NCI-H69 (cell line): ENCODE measurements around the gene RAB1A.

ENCODE experiments used
- DNase-seq: peaks from one replicate; lab custom pipeline; 2025; lab: John Stamatoyannopoulos, UW

Gene RAB1A

DNA sequence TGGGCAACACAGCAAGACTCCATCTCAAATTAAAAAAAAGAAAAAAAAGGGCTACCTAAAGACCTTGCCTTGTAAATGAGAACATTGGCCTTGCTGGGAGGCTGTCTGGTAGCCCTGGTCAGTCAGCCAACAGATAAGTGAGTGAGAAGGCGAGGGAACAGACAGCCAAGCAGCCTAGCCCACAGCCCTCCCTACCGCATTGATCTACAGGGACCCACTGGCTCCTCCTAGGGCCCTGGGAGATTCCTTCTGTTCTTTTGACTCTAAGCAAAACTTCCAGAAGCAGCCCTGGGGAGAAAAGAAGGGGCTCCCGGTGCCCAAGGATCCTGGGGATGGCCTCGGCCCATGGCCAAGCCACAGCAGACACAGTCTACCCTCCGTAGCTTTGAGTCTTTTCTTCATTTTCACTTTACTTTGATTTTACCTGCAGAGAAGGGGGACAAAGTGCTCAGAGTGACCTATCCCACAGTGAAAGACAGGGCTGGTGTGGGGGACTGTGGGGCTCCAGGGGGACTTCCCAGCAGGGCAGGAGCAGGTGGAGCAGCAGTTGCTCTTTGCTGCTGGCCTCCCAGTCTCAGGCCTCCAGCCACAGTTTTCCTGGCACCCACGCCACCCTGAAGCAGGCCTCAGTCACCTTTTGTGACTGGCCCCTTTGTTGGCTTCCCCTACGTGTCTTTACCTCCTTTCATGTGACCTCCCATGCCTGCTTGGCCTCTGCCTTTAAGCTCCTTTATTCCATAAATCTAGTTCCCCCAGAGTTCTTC, 68.6 kb downstream of the RAB1A start:
- no peak for DNase-seq

DNA sequence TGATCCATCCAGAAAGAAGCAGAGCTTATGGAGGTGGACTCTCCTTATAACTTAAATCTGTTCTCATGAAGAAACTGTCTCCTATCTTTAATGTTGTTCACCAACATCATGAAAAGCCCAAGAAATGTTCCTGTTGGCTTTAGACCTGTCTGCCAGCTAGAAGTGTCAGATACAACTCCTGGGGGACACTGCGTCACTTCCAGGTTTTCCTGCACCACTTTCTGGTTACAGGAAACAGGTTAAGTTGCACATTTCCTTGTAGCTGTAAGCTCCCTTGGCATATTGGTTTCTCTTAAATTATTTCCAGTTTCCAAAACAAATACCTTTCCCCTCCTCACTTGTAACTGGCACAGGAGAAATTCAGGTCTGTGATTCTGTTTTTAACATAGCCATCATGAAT, 70.8 kb downstream of the RAB1A start:
- no peak for DNase-seq

DNA sequence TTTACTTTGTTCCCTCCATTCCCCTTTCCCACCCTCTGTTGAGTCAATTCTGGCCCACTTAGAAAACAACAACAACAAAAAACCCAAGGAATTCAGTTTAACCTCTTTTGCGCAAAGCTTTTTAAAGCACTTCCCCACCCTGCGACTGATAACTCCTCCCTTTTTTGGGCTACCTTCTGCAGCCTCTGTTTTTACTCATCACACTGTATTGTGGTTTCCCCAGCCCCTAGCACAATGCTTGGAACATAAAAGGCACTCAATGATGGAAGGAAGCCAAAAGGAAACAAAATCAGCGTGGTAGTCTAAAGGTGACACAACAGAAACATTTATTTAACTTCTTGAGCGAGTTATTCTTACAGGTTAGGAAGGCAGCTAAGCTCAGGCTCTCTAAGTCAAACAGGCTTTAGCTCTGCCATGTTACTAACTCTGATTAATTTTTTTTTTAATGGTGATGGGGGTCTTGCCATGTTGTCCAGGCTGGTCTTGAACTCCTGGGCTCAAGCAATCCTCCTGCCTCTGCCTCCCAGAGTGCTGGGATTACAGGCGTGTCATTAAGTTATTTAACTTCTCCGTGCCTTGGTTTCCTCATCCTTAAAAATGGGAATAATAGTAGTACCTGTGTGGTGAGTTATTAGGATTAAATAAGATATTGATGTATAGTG, 72.4 kb downstream of the RAB1A start:
- peak; percentile 48 for DNase-seq

DNA sequence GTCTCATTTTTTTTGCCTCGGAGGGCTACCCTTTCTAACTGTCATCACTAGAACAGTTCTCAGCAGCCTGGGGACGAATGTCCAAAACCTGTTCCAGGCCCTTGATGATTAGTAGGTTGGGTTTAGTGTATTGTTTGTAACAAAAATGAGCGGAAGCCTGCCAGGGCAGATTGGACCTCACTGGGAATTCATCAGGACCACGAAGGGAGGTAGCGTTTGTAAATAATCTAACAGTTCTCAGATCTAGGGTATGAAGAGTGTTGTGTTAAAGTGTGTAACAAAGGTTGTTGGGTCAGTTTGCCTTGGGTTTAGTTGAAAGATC, 72.9 kb downstream of the RAB1A start:
- DNase-seq: no peak

DNA sequence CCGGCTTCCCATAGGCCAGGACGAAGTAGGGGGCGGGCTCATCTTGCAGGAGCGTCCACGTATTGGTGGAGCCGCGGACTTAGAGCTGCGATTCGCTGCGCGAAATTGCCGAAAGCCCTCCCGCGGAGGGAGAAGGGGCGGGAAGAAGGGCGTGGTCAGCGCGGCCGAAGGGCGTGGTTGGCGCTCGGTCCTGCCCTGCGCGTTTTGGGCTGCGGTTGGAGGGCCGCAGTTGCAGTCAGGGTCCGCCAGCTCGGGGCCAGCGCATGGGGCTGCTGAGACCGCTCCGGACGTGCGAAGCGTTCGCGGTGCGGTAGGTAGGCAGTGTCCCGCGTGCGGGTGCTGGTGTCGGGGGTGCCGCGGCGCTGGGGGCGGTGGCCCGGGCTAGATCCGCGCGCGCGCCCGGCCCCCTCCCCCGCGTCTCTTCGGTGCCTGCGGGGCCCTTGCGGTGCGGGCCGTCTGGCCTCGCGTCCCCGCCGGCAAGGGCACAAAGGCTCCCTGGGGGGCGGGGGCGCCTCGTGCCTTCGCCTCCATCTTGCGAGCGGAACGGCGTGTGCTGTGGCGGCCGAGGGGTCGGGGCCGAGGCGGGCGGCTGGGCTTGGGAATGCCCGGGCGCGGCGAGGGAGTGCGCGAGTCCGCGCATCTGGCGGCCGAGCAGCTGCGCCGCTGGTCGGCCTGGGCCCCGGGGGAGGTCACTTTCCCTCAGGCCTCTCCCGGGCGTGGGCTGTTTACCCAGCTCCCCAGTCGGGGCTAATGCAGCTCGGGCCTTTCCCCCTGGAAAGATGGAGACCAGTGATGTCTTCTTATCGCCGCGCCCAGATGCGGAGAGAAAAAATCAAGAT, 73.5 kb downstream of the RAB1A start, which contains the start of gene CEP68:
Gene CEP68, plus strand, starts transcription at position 202 of the 839 bp plus-strand sequence. CDS start 13,029 bp downstream, outside the sequence.
- DNase-seq: peak; percentile 96

DNA sequence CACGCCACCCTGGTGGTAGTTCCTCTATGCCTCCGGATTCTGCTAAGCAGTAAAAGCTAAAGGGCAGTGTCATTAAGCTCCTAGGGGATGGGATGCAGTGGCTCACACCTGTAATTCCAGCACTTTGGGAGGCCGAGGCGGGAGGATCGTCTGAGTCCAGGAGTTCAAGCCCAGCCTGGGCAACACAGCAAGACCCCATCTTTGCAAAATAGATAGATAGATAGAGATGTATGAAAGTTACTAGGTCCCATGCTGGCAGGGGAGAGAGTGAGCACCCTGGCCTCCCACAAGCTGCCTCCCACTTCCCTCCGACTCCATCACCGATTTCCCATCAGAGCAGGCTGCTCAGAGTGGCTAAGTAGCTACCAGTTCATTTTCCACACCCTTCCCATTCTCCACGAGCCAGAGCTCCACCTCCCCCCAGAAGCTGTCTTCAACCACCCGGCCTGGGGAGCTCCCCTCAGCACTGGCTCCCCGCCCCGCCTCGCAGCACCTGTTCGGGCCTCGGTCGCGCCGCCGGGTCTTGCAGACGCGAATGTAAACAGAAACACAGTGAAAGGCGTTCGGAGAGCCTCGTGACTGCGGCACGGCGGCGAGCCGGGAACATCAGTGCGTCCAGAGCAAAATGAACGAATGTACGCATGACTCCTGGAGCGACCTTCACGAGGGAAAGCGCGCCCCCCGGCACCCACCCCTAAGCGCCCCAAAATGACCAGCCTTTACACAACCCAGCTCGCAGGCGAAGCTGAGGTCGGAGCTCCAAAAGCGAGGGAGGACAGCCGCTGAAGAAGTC, 74.3 kb downstream of the RAB1A start:
- DNase-seq: peak; percentile 83

DNA sequence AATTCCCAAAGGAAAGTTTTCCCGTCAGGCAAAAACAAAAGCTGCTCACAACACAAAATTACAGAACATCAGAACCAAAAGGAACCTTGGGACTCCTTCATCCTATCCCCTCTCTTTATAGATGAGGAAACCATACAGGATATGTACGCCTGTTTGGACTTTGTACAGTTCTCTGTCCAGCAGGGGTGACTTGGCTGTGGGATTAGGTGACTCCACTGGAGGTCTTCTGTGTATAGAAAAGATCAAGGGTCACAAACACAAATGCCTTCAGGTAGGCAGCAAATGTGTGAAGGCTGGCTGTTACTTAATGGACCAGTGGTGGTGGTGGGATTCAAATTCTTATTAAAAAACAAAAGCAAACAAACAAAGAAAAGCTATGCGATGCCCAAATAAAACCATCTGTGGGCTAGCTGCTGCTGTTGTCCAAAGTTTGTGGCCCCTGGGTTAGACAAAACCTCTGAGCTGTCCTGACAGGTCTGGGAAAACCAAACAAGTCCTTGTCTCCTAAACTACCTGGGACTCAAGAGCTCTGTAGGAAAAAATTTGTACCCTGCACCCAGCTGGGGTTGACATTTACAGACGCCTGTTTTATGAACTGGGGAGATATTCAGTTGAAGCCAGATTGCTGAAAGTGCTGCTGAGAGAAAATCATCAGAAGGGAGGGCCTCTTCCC, 75.0 kb downstream of the RAB1A start:
- no peak for DNase-seq

DNA sequence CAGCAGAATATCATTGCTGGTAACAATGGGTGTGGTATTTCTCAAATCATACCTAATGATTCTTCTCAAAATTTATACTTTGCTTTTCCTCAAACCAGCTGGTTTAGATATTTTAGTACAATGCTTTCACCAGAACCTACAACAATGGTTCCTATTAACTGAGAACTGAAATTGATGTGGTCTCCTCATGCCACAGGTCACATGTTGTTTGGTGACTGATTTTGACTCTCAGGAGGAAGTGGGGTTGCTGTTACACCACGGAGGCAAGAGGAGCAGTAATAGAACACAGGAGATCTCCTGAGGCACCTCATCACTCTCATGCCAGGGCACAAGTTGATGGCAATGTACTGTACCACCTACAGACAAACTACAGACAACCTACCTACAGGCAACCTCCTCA, 76.7 kb downstream of the RAB1A start:
- no peak for DNase-seq

DNA sequence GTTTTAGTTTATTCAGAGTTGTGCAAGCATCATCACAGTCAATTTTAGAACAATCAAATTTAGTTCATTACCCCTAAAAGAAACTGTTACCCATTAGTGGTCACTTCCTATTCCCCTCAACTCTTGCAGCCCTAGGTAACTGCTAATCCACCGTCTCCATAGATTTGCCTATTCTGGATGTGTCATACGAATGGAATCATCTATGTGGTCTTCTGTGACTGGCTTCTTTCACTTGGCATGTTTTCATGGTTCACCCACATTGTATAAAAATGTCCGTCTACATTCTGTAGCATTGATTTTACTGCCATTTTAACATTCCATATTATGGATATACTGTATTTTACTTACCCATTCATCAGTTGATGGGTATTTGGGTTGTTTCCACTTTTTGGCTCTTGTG, 79.0 kb downstream of the RAB1A start:
- no peak for DNase-seq

DNA sequence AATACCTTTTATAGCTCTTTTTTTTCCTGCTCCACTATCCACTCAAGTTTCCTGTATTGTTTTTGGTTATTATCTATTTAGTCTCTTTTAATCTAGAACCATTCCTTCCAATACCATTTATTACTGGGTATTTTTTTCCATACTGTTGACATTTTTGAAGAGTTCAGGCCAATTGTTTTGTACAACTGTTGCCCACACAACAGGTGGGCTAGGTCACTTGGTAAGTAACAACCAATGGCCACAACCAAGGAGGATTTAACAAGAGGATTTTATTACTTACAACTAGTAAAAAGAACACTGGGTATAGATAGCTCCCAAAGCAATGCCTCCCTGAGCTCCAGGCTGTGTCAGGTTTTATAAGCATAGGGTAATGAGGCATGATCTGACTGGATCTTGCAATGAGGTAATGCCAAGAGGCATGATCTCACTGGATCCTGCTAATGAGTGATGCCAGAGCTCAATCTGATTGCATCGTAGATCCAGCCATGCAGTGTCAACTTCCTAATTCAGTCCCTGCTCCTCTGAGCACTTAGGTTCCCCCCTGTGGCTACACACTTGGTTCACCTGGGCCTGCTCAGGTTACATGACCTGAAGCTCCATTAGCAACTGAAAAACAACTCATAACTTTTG, 80.8 kb downstream of the RAB1A start:
- DNase-seq: peak; percentile 86

DNA sequence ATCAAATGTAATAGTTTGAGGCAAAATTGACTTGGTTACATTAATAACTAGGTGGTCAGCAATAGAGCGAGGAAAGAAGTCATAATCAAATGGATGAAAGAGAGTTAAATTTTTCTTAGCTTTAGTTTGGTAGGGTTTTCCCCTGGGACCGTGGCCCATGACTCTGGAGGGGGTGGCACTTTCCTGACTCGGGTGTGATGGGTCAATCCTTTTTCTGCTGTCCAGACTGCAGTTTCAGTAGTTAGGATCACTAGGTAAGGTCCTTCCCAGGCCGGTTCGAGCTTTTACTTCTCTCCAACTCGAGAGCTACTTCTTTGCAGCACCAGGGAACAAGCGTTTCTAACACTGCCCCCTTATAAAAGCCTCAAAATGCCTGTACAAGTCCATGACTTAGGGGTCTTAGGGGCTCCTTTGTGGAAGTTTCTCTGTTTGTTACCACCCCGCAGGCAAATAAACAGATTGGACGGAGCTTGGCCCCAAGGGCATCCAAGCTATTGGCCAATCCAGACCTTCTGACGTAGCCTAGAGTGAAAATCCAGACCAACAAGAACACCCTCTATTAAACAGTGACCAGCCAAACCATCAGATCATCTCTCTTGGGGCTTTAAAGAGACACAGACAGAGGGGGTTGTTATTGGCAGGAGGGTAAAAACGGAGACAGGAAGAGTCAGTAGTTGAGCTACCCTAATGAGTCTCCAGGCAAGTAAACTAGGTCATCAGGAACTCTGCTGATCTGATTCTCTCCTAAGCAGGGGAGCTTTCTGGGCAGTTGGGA, 83.1 kb downstream of the RAB1A start:
- no peak for DNase-seq

DNA sequence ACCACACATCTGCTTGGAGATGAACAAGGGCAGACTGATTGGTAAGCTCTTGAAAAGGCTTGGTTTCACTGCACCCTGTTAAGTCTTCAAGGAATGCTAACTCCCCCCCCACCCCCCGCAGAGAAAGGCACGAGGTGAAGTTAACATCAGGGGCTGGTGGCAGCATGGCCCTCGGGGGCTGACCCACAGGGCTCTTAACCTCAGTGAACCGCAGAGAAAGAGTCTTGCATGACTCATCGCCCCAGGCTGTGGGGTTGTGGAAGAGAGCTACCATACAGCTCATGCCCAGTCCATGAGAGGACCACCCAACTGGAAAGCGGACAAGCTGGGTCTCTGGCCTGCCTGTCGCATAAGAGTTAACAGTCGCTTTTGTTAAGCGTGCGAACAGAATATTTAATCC, 84.3 kb downstream of the RAB1A start:
- no peak for DNase-seq

DNA sequence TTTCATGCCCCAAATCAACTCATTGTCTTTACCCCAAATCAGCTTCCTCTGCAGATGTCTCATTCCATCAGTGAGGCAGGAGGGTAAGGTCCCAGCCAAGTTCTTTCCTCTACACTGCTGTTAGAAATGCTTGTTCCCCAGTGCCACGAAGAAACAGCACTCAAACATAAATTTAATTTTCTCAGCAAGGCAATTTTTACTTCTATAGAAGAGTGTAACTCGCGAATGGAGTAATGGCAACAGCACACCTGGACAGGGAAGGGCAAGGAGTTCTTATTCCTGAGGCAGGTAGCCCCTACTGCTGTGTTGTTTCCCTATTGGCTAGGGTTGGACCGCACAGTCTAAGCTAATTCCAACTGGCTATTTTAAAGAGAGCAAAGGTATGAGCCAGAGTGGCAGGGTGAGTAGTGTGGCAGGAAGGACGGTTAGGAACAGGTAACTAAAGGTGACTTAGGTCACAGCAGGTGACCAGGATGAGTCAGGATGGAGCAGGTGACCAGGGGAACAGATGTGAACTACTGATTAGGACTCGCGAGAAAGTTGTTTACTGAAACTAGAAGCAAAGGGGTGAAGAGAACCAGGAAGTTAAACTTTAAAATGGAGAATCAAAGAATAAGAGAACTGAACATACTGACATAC, 85.7 kb downstream of the RAB1A start:
- no peak for DNase-seq

DNA sequence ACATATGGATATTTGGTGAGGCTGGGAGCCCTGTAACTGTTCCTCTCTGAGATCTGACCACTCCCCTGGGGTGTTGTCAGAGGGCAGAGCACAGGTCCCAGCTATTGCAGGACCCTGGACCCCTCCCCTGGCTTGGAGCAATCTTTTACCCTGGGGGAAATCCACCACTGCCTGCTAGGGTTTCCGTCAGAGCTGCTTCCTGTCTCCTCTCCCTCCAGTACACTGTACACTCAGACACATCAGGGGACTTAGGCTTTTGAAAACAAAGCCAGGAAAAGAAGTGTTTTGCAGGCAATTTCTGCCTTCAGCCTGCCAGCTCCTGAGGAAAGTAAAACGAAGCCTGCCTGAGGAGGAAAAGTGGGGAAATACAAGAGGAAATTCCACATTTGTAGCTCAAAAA, 86.9 kb downstream of the RAB1A start:
- no peak for DNase-seq

DNA sequence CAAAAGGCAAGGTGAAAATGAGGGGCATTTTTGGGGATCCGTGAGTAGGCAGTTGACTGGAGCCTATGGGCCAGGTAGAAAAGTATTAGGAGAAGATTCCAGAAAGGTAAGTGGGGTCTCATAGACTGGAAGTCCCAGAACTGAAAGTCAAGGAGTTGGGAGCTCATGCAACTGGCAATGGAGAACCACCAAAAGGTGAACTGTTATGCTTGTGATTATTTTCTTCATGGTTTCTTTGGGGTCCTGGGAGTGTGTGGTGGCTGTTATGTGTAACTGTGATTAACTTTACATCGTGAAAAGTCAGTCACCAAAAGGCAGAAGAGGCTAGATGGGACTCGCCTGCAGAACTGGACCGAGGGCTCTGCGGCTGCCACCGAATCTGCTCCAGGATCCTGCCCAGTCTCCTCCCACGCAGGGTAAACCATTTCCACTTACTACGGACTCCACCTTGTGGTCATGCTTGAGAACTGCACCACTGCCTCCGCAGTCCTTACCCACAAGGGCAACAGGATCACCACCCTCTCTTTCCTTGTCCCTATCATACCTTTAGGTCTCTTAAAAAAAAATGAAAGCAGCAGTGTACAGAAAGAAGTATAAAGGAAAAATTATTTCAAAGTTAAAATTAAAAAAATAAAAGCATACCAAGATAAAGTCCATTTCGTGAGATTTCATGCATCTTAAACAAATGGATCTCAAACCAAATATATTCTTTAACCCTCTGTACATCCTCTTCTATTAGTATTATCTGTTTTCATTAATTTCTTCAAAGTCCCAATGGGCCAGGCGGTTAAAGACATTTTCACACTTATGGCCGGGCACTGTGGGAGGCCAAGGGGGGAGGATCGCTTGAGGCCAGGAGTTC, 89.3 kb downstream of the RAB1A start:
- DNase-seq: peak; percentile 66

DNA sequence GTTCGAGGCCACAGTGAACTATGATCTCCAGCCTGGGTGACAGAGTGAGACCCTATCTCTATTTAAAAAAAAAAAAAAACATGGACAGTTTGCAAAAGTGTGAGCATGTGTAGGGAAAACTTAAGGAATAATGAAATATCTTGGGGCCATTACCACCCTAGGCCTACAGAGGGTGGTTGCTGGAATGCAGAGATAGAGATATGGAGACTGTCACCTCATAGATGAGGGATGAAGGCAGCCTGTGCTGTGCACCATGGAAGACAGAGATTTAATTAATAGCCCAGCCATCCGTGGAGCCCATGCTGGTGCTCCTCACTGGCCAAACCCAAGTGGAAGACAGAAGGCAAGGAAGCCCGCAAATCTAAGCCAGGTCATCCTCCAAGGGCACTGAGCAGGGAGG, 90.3 kb downstream of the RAB1A start:
- DNase-seq: no peak

DNA sequence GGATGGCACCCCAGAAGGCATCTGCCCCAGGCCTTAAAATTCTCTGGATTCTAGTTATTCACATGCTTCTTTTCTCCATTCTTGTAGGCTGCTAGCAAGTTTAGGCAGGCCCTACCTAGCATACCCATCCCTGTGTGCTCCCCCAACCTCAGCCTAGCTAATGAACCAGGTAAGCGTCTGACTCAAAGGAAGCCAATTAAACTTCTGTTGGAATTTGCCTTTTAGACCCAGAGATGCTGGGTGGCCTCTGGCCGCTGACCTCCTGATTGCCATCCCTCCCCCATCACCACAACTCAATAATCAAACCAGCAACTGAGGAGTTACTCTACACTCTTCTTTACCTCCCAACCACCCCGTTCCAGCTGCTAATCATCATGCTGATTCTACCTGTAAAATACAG, 92.7 kb downstream of the RAB1A start:
- no peak for DNase-seq
